Ascending aorta (tissue), 2 donors: ENCODE results near the gene USP24. TPM values are rescaled to one million over a fixed set of nuclear protein-coding genes. Genes with fewer than 3 reads are reported as not detected.

ENCODE experiments used
- DNase-seq, 2 donors: peaks; one replicate each; pipeline ENCODE4 v3.0.0-alpha.2; 2019; ENCODE audit warnings: low spot score in 2 of 2
- H3K27ac ChIP-seq, 2 donors: fragments of 200-600 bp; sonication (generic); one replicate each; pipeline ENCODE4 v1.5.1; 2016 to 2017; ENCODE audit warnings: mild to moderate bottlenecking in 1 of 2
- H3K27me3 ChIP-seq: fragments of 200-600 bp; sonication (generic); one replicate; pipeline ENCODE4 v1.5.1; 2017
- H3K36me3 ChIP-seq, 2 donors: fragments of 200-600 bp; sonication (generic); one replicate each; pipeline ENCODE4 v1.5.1; 2016
- H3K4me1 ChIP-seq, 2 donors: fragments of 200-600 bp; sonication (generic); one replicate each; pipeline ENCODE4 v1.5.1; 2016 to 2017; ENCODE audit warnings: mild to moderate bottlenecking in 1 of 2
- H3K4me3 ChIP-seq, 2 donors: fragments of 200-600 bp; sonication (generic); one replicate each; pipeline ENCODE4 v1.5.1; 2016 to 2017; ENCODE audit warnings: mild to moderate bottlenecking in 1 of 2
- H3K9me3 ChIP-seq, 2 donors: fragments of 200-600 bp; sonication (generic); one replicate each; pipeline ENCODE4 v1.5.1; 2016
- intact Hi-C: fragments of 100-400 bp; cut with DNase I; formaldehyde crosslinking; loops from one replicate; pipeline ENCODE4 v1.15.1; 2023
- total RNA-seq: library from RNA; depleted of rRNA; stranded (reverse); fragments of >200 nt; gene quantifications from one replicate; pipeline ENCODE4 v1.1.0, GENCODE V29; 2016
- TF ChIP-seq, protein P1 (sequence below), 3 experiments: fragments of 200-600 bp in 2 of 3; fragments of 450-650 bp in 1 of 3; sonication (generic) in 2 of 3; IDR thresholded peaks; one replicate each; pipeline ENCODE4 v1.5.1; 2016 to 2019; ENCODE audit warnings: antibody characterized with exemption in 3 of 3, mild to moderate bottlenecking in 1 of 3, moderate library complexity in 1 of 3

USP24 gene
- total RNA-seq, 1 donor from 2014 or later = 11.2 TPM

GRCh38 chr1:55047611-55048010 lies 167.6 kb downstream of the USP24 start:
- H3K9me3 ChIP-seq = no peaks in the 10 kb centered on the region
- TF ChIP-seq, protein P1, sequence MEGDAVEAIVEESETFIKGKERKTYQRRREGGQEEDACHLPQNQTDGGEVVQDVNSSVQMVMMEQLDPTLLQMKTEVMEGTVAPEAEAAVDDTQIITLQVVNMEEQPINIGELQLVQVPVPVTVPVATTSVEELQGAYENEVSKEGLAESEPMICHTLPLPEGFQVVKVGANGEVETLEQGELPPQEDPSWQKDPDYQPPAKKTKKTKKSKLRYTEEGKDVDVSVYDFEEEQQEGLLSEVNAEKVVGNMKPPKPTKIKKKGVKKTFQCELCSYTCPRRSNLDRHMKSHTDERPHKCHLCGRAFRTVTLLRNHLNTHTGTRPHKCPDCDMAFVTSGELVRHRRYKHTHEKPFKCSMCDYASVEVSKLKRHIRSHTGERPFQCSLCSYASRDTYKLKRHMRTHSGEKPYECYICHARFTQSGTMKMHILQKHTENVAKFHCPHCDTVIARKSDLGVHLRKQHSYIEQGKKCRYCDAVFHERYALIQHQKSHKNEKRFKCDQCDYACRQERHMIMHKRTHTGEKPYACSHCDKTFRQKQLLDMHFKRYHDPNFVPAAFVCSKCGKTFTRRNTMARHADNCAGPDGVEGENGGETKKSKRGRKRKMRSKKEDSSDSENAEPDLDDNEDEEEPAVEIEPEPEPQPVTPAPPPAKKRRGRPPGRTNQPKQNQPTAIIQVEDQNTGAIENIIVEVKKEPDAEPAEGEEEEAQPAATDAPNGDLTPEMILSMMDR (IDR thresholded peaks at IDR 0.05) = no peak
- no peak for DNase-seq
- no peak overlapping the region for H3K27ac ChIP-seq
- no peaks in the 10 kb centered on the region for H3K4me1 ChIP-seq
- H3K27me3 ChIP-seq = no peaks in the 10 kb centered on the region
- no peak overlapping the region for H3K4me3 ChIP-seq
- H3K36me3 ChIP-seq = no peaks in the 10 kb centered on the region
- intact Hi-C loops = no loop called here

DNA sequence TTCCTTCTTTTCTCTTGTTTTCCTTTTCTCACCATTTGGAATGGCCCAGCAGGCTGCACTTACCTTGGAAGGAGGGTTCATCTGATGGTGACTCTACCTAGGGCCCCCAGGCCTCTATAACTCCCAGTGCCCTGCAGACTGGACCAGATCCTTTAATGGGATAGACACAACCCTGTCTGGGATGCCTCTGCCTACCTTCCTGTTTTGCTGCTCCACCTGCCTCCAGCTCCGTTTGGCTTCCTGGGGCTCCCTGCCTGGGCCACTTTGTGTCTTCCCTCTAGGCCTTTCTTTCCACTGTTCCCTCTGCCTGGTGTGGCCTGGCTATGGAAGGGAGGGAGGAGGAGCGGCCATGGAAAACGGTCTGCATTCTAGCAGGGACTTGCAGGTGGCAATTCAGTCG lies 168.3 kb downstream of the USP24 start:
- H3K36me3 ChIP-seq = no peaks in the 10 kb centered on the region
- no peaks in the 10 kb centered on the region for H3K4me1 ChIP-seq
- intact Hi-C loops = no loop called here
- no peak overlapping the region for H3K27ac ChIP-seq
- TF ChIP-seq, protein P1 (IDR thresholded peaks at IDR 0.05) = no peak
- no peak for DNase-seq
- no peaks in the 10 kb centered on the region for H3K9me3 ChIP-seq
- H3K4me3 ChIP-seq = no peak overlapping the region
- no peaks in the 10 kb centered on the region for H3K27me3 ChIP-seq

DNA sequence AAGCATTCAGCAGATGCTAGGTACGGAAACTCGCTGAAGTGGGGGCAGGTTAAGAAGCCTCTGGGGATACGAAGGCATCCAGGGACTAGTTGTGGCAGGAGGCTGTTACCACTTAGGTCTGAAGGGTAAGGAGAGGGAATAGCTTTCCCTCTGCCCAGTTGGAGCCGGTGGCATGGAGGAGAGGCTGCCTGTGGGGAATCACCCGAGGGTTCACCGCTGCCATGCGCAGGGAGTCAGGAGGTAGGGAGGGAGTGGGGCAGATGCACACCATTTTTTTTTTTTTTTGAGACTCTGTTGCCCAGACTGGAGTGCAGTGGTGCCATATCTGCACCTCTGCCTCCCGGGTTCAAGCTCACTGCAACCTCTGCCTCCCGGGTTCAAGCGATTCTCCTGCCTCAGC lies 169.7 kb downstream of the USP24 start:
- intact Hi-C loops = no loop called here
- no peaks in the 10 kb centered on the region for H3K4me1 ChIP-seq
- TF ChIP-seq, protein P1 (IDR thresholded peaks at IDR 0.05) = no peak

GRCh38 chr1:55044617-55045397 lies 170.4 kb downstream of the USP24 start:
- no peak for DNase-seq
- Histone ChIP-seq H3K36me3 (no peaks in the 10 kb centered on the region), H3K4me3 (no peak overlapping the region), H3K27me3 (no peaks in the 10 kb centered on the region), H3K27ac (no peak overlapping the region), H3K4me1 (peaks cover 0 to 1% of the 10 kb centered on the region in 2 donors), H3K9me3 (no peaks in the 10 kb centered on the region)
- intact Hi-C loops = no loop called here
- TF ChIP-seq, protein P1 (IDR thresholded peaks at IDR 0.05) = no peak

More for the DNA sequence above, 169.7 kb downstream of the USP24 start:
- Histone ChIP-seq H3K9me3 (no peaks in the 10 kb centered on the region), H3K4me3 (no peak overlapping the region), H3K27ac (no peak overlapping the region), H3K36me3 (no peaks in the 10 kb centered on the region), H3K27me3 (no peaks in the 10 kb centered on the region)
- DNase-seq = no peak

- H3K27ac ChIP-seq = no peak overlapping the region
- no peaks in the 10 kb centered on the region for H3K27me3 ChIP-seq
- DNase-seq = no peak
- no peaks in the 10 kb centered on the region for H3K9me3 ChIP-seq
- H3K36me3 ChIP-seq = no peaks in the 10 kb centered on the region
- H3K4me3 ChIP-seq = no peak overlapping the region
- peaks cover 0 to 6% of the 10 kb centered on the region in 2 donors for H3K4me1 ChIP-seq
- TF ChIP-seq, protein P1 (IDR thresholded peaks at IDR 0.05) = no peak
- intact Hi-C loops = no loop called here
Observed at GRCh38 chr1:55043726-55044125, 171.4 kb downstream of the USP24 start.
